GM23338 (cell line): ENCODE data around the gene FBXW10B. TPM values are rescaled to one million over a fixed set of nuclear protein-coding genes. Genes with fewer than 3 reads are reported as not detected.

Source experiments
- ATAC-seq: fragments of 200-7000 bp; cut with Tn5 transposase; 3 replicates; pipeline ENCODE4 v1.9.1; 2020
- DNase-seq: peaks from one replicate; pipeline ENCODE4 v3.0.0-alpha.2; 2015; ENCODE audit warnings: low spot score
- H2AFZ ChIP-seq: fragments of 200-600 bp; sonication (generic); 2 replicates; pipeline ENCODE4 v1.8.0; 2016; ENCODE audit warnings: antibody characterized with exemption, mild to moderate bottlenecking, moderate library complexity
- H3F3A ChIP-seq: fragments of 200-600 bp; sonication (generic); replicated peaks from 2 replicates; pipeline ENCODE4 v1.8.0; 2017; ENCODE audit warnings: antibody characterized with exemption, mixed run types, low read depth
- H3K27ac ChIP-seq: fragments of 200-600 bp; sonication (generic); 2 replicates; pipeline ENCODE4 v1.6.1; 2016; ENCODE audit warnings: low read depth
- H3K27me3 ChIP-seq: fragments of 200-600 bp; sonication (generic); 2 replicates; pipeline ENCODE4 v1.8.0; 2016; ENCODE audit warnings: mild to moderate bottlenecking, mixed run types, moderate library complexity; ENCODE audit not compliant: insufficient read depth
- H3K36me3 ChIP-seq: fragments of 200-600 bp; sonication (generic); 2 replicates; pipeline ENCODE4 v1.8.0; 2016; ENCODE audit warnings: mild to moderate bottlenecking; ENCODE audit not compliant: insufficient read depth
- H3K4me1 ChIP-seq: fragments of 200-600 bp; sonication (generic); 2 replicates; pipeline ENCODE4 v1.8.0; 2016; ENCODE audit warnings: mild to moderate bottlenecking, moderate library complexity; ENCODE audit not compliant: insufficient read depth
- H3K4me2 ChIP-seq: fragments of 200-600 bp; sonication (generic); 2 replicates; pipeline ENCODE4 v1.7.1; 2017; ENCODE audit warnings: mixed run types
- H3K4me3 ChIP-seq: fragments of 200-600 bp; sonication (generic); 2 replicates; pipeline ENCODE4 v1.6.1; 2016; ENCODE audit warnings: mixed run types
- H3K79me2 ChIP-seq: fragments of 200-600 bp; sonication (generic); replicated peaks from 2 replicates; pipeline ENCODE4 v1.8.0; 2017; ENCODE audit warnings: mild to moderate bottlenecking; ENCODE audit not compliant: insufficient read depth
- H3K9me2 ChIP-seq: fragments of 200-600 bp; sonication (generic); 2 replicates; pipeline ENCODE4 v1.8.0; 2017; ENCODE audit not compliant: insufficient read depth
- H4K20me1 ChIP-seq: fragments of 200-600 bp; sonication (generic); replicated peaks from 2 replicates; pipeline ENCODE4 v1.8.0; 2017; ENCODE audit warnings: mild to moderate bottlenecking; ENCODE audit not compliant: insufficient read depth
- H3K27ac Mint-ChIP-seq: 2 replicates; pipeline ENCODE4 v1.8.0; 2020; ENCODE audit warnings: inconsistent platforms, mild to moderate bottlenecking, moderate library complexity, mixed read lengths
- H3K27me3 Mint-ChIP-seq: 3 replicates; pipeline ENCODE4 v1.8.0; 2022; ENCODE audit warnings: low read depth, mild to moderate bottlenecking, moderate library complexity, mixed read lengths, inconsistent platforms; ENCODE audit not compliant: insufficient read depth, poor library complexity
- H3K36me3 Mint-ChIP-seq: 3 replicates; pipeline ENCODE4 v1.8.0; 2021; ENCODE audit warnings: low read depth, mild to moderate bottlenecking, inconsistent platforms, moderate library complexity, mixed read lengths
- H3K4me1 Mint-ChIP-seq: 3 replicates; pipeline ENCODE4 v1.8.0; 2020; ENCODE audit warnings: mild to moderate bottlenecking, inconsistent platforms, mixed read lengths
- H3K4me3 Mint-ChIP-seq: 3 replicates; pipeline ENCODE4 v1.8.0; 2021; ENCODE audit warnings: moderate library complexity, mild to moderate bottlenecking, inconsistent platforms, mixed read lengths
- H3K9me3 Mint-ChIP-seq: 3 replicates; pipeline ENCODE4 v1.8.0; 2020; ENCODE audit warnings: moderate library complexity, mild to moderate bottlenecking, inconsistent platforms, mixed read lengths
- CREB1 ChIP-seq: fragments of 250-450 bp; sonication (Bioruptor Pico); IDR thresholded peaks from 2 replicates; pipeline ENCODE4 v1.5.0; 2020; ENCODE audit warnings: low read depth, mild to moderate bottlenecking, moderate library complexity
- CTCF ChIP-seq, 2 experiments: fragments of 200-600 bp in 1 of 2; sonication (generic) in 1 of 2; conservative IDR thresholded peaks; 2 replicates each; pipeline versions ENCODE4 v1.5.1 to v1.6.1; 2016 to 2017; ENCODE audit warnings: antibody characterized with exemption in 2 of 2, low read depth in 2 of 2, mild to moderate bottlenecking in 2 of 2, moderate library complexity in 1 of 2
- EZH2 ChIP-seq: fragments of 200-600 bp; sonication (generic); IDR thresholded peaks from one replicate; pipeline ENCODE4 v1.8.0; 2017; ENCODE audit warnings: antibody characterized with exemption, mild to moderate bottlenecking, low read depth; ENCODE audit not compliant: unreplicated experiment
- EZH2phosphoT487 ChIP-seq: fragments of 200-600 bp; sonication (generic); IDR thresholded peaks from one replicate; pipeline ENCODE4 v1.8.1; 2018; ENCODE audit warnings: antibody characterized with exemption; ENCODE audit not compliant: unreplicated experiment
- JUNB ChIP-seq: IDR thresholded peaks from one replicate; pipeline ENCODE4 v1.6.1; 2016; ENCODE audit warnings: antibody characterized with exemption; ENCODE audit not compliant: unreplicated experiment
- NANOG ChIP-seq: IDR thresholded peaks from 2 replicates; pipeline ENCODE4 v1.6.1; 2016; ENCODE audit warnings: antibody characterized with exemption, borderline replicate concordance
- POLR2AphosphoS5 ChIP-seq: IDR thresholded peaks from 2 replicates; pipeline ENCODE4 v1.6.1; 2016; ENCODE audit warnings: antibody characterized with exemption, low read depth
- STAT1 ChIP-seq: IDR thresholded peaks from one replicate; pipeline ENCODE4 v1.6.1; 2016; ENCODE audit warnings: antibody characterized with exemption; ENCODE audit not compliant: unreplicated experiment
- ZNF114 ChIP-seq: fragments of 250-450 bp; sonication (Bioruptor Pico); IDR thresholded peaks from 2 replicates; pipeline ENCODE4 v1.5.0; 2020; ENCODE audit warnings: mild to moderate bottlenecking, moderate library complexity
- ZNF331 ChIP-seq: fragments of 250-450 bp; sonication (Bioruptor Pico); IDR thresholded peaks from 2 replicates; pipeline ENCODE4 v1.5.0; 2020; ENCODE audit warnings: low read depth, mild to moderate bottlenecking, moderate library complexity
- polyA plus RNA-seq: library from polyadenylated mRNA; unstranded; fragments of >200 nt; fragmentation: Nextera tagmentation; extraction: Ambion mirVana; gene quantifications from 2 replicates; pipeline ENCODE4 v1.2.1, GENCODE V29; 2016
- total RNA-seq: library from RNA; depleted of rRNA; stranded (reverse); fragments of >200 nt; shearing (Covaris generic); gene quantifications from 2 replicates; pipeline ENCODE4 v1.2.3, GENCODE V29; 2014
- TF ChIP-seq, protein P1 (sequence below): fragments of 250-450 bp; sonication (Bioruptor Pico); IDR thresholded peaks from 2 replicates; pipeline ENCODE4 v1.5.0; 2020; ENCODE audit warnings: mild to moderate bottlenecking, moderate library complexity
- TF ChIP-seq, protein P2 (sequence below): IDR thresholded peaks from one replicate; pipeline ENCODE4 v1.6.1; 2018; ENCODE audit warnings: antibody characterized with exemption; ENCODE audit not compliant: unreplicated experiment
- TF ChIP-seq, protein P3 (sequence below): IDR thresholded peaks from 2 replicates; pipeline ENCODE4 v1.6.1; 2016; ENCODE audit warnings: antibody characterized with exemption

Gene FBXW10B
- total and polyA plus RNA-seq, 2 experiments from 2014 or later: 0.31 TPM; not detected in 1

GRCh38 chr17:15651583-15652110 is 32.1 kb upstream of the FBXW10B start:
- Mint-ChIP-seq H3K36me3 (peaks cover 18% of the 10 kb centered on the region; the same call in 2 of the 3 replicates), H3K4me3 (peak overlapping the region; percentile 14; the same call in 1 of the 3 replicates), H3K4me1 (peaks cover 34% of the 10 kb centered on the region), H3K27ac (peak overlapping the region; percentile 82; the same call in 1 of the 2 replicates), H3K9me3 (no peaks in the 10 kb centered on the region), H3K27me3 (peaks cover 16% of the 10 kb centered on the region)
- H3K9me2 ChIP-seq: no peaks in the 10 kb centered on the region; the same call in 1 of the 2 replicates
- H3K4me2 ChIP-seq: 0 out of 2 replicates have a peak overlapping the region, but pooled peaks have one; percentile 14
- no peaks in the 10 kb centered on the region for H3F3A ChIP-seq
- H3K27ac ChIP-seq: 0 out of 2 replicates have a peak overlapping the region, but pooled peaks have one; percentile 72
- H2AFZ ChIP-seq: no peak overlapping the region
- peak; percentile 96 for ATAC-seq
- TF ChIP-seq EZH2phosphoT487: no peak
- no peak for TF ChIP-seq ZNF331 (CRISPR knock-in tag)
- no peak for TF ChIP-seq NANOG
- no peak for TF ChIP-seq JUNB
- no peak for TF ChIP-seq STAT1
- no peak for TF ChIP-seq CTCF (conservative IDR thresholded peaks at IDR 0.05; ENCODE audit: low read depth in 2 of 2)
- no peak for TF ChIP-seq CREB1
- no peak for TF ChIP-seq EZH2
- TF ChIP-seq, protein P1, sequence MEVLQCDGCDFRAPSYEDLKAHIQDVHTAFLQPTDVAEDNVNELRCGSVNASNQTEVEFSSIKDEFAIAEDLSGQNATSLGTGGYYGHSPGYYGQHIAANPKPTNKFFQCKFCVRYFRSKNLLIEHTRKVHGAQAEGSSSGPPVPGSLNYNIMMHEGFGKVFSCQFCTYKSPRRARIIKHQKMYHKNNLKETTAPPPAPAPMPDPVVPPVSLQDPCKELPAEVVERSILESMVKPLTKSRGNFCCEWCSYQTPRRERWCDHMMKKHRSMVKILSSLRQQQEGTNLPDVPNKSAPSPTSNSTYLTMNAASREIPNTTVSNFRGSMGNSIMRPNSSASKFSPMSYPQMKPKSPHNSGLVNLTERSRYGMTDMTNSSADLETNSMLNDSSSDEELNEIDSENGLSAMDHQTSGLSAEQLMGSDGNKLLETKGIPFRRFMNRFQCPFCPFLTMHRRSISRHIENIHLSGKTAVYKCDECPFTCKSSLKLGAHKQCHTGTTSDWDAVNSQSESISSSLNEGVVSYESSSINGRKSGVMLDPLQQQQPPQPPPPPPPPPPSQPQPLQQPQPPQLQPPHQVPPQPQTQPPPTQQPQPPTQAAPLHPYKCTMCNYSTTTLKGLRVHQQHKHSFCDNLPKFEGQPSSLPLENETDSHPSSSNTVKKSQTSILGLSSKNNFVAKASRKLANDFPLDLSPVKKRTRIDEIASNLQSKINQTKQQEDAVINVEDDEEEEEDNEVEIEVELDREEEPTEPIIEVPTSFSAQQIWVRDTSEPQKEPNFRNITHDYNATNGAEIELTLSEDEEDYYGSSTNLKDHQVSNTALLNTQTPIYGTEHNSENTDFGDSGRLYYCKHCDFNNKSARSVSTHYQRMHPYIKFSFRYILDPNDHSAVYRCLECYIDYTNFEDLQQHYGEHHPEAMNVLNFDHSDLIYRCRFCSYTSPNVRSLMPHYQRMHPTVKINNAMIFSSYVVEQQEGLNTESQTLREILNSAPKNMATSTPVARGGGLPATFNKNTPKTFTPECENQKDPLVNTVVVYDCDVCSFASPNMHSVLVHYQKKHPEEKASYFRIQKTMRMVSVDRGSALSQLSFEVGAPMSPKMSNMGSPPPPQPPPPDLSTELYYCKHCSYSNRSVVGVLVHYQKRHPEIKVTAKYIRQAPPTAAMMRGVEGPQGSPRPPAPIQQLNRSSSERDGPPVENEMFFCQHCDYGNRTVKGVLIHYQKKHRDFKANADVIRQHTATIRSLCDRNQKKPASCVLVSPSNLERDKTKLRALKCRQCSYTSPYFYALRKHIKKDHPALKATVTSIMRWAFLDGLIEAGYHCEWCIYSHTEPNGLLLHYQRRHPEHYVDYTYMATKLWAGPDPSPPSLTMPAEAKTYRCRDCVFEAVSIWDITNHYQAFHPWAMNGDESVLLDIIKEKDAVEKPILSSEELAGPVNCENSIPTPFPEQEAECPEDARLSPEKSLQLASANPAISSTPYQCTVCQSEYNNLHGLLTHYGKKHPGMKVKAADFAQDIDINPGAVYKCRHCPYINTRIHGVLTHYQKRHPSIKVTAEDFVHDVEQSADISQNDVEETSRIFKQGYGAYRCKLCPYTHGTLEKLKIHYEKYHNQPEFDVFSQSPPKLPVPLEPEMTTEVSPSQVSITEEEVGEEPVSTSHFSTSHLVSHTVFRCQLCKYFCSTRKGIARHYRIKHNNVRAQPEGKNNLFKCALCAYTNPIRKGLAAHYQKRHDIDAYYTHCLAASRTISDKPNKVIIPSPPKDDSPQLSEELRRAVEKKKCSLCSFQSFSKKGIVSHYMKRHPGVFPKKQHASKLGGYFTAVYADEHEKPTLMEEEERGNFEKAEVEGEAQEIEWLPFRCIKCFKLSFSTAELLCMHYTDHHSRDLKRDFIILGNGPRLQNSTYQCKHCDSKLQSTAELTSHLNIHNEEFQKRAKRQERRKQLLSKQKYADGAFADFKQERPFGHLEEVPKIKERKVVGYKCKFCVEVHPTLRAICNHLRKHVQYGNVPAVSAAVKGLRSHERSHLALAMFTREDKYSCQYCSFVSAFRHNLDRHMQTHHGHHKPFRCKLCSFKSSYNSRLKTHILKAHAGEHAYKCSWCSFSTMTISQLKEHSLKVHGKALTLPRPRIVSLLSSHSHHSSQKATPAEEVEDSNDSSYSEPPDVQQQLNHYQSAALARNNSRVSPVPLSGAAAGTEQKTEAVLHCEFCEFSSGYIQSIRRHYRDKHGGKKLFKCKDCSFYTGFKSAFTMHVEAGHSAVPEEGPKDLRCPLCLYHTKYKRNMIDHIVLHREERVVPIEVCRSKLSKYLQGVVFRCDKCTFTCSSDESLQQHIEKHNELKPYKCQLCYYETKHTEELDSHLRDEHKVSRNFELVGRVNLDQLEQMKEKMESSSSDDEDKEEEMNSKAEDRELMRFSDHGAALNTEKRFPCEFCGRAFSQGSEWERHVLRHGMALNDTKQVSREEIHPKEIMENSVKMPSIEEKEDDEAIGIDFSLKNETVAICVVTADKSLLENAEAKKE (CRISPR knock-in tag): no peak
- TF ChIP-seq, protein P2, sequence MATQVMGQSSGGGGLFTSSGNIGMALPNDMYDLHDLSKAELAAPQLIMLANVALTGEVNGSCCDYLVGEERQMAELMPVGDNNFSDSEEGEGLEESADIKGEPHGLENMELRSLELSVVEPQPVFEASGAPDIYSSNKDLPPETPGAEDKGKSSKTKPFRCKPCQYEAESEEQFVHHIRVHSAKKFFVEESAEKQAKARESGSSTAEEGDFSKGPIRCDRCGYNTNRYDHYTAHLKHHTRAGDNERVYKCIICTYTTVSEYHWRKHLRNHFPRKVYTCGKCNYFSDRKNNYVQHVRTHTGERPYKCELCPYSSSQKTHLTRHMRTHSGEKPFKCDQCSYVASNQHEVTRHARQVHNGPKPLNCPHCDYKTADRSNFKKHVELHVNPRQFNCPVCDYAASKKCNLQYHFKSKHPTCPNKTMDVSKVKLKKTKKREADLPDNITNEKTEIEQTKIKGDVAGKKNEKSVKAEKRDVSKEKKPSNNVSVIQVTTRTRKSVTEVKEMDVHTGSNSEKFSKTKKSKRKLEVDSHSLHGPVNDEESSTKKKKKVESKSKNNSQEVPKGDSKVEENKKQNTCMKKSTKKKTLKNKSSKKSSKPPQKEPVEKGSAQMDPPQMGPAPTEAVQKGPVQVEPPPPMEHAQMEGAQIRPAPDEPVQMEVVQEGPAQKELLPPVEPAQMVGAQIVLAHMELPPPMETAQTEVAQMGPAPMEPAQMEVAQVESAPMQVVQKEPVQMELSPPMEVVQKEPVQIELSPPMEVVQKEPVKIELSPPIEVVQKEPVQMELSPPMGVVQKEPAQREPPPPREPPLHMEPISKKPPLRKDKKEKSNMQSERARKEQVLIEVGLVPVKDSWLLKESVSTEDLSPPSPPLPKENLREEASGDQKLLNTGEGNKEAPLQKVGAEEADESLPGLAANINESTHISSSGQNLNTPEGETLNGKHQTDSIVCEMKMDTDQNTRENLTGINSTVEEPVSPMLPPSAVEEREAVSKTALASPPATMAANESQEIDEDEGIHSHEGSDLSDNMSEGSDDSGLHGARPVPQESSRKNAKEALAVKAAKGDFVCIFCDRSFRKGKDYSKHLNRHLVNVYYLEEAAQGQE: no peak
- TF ChIP-seq, protein P3, sequence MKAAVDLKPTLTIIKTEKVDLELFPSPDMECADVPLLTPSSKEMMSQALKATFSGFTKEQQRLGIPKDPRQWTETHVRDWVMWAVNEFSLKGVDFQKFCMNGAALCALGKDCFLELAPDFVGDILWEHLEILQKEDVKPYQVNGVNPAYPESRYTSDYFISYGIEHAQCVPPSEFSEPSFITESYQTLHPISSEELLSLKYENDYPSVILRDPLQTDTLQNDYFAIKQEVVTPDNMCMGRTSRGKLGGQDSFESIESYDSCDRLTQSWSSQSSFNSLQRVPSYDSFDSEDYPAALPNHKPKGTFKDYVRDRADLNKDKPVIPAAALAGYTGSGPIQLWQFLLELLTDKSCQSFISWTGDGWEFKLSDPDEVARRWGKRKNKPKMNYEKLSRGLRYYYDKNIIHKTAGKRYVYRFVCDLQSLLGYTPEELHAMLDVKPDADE: no peak
- no peak for TF ChIP-seq POLR2AphosphoS5
- no peak for TF ChIP-seq ZNF114 (CRISPR knock-in tag)
- H3K4me3 ChIP-seq: no peak overlapping the region
- H3K36me3 ChIP-seq: no peaks in the 10 kb centered on the region
- peaks cover 3% of the 10 kb centered on the region; the same call in 1 of the 2 replicates for H3K4me1 ChIP-seq
- no peaks in the 10 kb centered on the region for H3K27me3 ChIP-seq
- H4K20me1 ChIP-seq: 0 out of 2 replicates have a peak, but pooled peaks cover 2% of the 10 kb centered on the region
- no peaks in the 10 kb centered on the region for H3K79me2 ChIP-seq
- peak; percentile 67 for DNase-seq
